Hippocampal formation (tissue), 2 donors: ENCODE measurements around the gene PSENEN.
"Not testable (repeated sequence)": the region's sequence is repeated elsewhere in the genome, so short reads cannot be mapped to it uniquely, and the experiment has no call there.

Source experiments
- DNase-seq, 2 donors: peaks; one replicate each; lab custom pipeline; 2025; lab: John Stamatoyannopoulos, UW

Gene PSENEN

DNA sequence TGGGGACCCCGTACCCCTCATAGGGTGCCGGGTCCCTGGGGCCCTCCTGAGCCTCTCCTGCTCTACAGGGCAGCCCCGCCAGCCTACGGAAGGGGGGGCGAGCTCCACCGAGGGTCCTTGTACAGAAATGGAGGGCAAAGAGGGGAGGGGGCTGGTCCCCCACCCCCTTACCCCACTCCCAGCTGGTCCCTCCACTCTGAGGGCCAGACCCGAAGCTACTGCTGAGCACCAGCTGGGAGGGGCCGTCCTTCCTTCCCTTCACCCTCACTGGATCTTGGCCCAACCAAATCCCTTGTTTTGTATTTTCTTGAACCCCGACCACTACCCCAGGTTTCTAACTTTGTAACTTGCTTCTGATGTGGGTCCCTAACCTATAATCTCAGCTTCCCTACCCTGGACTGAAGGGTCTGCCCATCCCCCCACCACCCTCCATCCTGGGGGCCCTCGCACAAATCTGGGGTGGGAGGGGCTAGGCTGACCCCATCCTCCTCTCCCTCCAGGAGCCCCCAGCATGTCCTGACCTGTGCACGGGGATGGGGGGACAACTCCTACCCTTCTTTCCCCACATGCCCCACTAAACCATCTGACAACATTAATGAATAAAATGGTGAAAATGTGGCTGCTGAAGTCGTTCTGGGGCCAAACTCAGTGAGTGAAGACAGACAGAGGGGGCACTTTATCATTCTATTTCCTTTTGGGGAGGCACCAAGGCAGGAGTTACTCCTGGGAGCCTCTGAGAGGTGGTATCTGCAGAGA lies 42.9 kb downstream of the PSENEN start:
- DNase-seq: no peak

DNA sequence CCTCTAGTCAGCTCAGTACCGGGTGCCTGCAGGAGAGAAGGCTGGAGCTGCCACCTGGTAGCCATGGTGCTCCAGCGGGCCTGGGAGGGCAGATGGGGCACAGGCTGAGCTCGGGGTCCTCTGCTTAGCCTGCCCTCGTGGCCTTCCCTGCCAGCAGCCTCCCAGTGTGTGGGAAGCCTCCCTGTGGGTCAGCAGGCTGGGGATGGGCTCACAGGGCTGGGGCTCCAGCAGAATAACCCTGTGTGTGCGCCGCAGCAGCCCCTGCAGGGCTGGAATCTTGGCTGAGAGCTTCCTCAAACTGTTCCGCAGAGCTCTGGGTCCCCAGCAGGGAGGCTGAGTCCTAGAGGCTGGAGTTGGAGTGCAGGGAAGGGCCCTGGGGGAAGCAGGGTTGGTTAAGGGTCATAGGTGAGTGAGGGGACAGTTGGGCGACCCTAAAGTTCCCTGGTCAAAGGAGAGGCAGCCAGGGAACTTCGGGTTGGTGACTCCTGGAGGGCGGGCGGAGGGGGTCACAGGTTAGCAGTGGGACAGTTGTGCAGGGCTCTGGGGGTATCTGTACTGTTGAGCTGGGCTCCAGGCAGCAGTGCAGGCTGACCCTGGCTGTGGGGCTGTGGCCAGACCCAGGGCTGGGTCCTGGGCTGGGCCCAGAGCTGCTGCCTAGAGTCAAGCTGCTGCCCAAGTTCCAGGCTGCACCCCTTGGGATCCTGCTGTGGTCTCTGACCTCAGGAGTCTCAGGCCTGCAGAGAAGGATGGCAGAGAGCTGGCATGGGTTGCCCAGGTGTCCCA lies 43.9 kb downstream of the PSENEN start:
- DNase-seq: no peak

DNA sequence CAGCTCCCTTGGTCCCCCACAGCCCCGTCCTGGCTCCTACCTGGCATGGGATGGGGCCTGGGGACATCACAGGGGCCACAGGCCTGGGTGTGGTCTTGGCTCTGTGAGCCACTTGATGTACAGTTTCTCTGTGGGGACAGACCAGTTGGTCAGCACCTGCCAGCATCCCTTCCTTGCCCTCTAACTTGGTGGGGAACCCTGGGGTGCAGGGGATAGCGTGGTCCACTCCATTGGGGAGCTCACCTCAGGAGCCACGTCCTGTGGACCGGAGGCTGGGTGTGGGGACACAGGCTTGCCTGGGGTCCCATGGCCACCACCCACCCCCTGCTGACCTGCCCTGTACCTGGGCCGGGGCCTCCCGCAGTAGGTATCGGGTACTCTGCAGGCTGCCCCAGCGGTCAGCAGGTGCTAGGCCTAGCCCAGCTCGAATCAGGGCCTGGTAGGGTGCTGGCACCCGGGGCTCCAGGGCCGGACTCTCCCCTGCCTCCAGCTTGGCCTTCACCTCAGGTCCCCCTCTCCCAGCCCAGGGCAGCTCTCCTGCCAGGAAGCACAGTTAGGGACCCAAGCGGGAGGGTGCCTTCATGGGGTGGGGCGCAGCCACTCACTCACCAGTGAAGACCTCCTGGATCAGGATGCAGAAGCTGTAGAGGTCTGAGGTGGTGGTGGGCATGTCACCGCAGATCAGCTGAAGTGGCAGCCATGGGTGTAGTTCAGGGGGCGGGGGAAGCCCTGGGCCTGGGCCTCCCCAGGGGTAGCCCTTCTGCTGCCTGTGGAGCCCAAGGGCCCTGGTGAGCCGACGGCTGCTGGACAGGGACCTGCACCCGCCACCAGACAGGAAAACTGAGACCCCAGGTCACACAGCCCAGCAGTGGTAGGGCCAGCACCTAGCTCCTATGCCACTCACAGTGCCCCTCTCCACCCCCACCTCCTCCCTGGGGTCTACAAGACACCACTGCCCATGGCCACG lies 44.8 kb downstream of the PSENEN start:
- DNase-seq: no peak

DNA sequence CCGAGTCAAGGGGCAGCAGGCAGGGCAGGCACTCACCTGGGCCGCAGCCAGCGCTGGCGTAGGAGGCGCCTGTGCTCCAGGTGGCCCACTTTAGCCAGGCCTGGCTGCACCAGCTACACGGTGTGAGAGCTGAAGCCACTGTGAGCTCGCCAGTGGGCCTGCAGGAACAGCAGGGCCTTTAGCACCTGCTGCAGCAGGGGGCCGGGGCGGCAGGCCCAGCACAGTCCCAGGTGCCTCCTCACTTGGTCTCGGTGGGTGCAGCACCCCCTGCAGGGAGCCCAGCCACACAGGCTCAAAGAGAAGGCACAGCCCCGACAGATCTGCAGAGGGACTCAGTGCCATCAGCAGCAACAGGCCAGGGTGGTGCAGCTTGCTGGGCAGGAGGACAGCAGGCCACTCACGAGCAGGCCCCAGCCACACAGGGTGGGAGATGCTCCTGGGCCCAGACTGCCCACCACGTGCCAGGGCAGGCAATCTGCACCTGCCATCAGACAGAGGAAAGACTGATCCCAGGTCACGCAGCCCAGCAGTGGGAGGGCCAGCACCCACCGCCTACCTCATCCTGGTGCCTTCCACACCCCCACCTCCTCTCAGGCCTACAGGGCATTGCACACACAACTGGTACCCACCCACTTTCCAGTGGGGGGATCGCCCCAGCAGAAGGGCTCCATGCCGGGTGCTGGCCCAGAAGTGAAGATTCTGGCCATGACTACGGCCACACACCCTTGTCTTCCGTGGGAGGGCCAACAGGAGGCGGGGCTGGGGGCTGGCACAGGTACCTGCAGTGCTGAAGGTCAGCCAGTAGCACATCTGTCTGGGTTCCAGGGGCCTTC lies 45.7 kb downstream of the PSENEN start:
- DNase-seq: no peak

DNA sequence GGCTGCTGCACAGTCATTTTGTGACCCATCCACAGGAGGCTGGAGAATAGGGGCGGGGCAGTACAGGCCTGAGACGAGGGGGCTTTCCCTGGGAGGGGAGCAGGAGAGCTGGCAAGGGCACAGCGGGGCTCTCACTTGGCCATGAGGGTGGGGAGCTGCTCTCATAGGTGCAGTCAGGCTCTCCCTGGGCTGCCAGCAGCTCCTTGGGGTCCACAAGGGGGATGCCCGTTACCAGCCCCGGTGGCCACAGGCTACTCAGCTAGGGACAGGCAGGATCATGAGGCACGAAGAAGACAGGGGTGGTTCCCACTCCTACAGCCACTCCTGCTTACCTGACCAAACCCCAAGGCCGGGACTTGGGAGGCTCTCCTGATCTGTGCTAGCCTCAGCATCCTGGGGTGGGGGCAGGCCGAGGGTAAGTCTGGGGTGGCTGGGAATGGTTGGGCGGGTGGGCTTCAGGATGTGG lies 46.4 kb downstream of the PSENEN start:
- DNase-seq: no peak

DNA sequence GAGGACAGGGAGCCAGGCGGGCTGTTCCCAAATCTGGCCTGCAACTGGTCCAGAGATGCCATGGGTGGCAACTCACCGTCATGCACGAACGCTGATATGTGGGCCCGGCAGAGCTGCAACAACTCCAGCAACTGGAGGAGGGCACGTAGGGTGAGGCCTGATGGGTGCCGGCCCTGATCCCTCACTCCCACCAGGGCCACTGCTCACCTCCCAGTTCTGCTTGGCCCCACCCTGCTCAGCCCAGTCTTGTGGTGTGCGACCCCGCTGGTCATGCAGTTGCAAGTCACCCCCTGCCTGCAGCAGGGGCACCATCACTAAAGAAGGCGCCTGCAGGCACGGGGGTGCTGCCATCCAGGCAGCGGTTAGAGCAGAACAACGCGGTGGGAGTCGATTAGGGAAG lies 46.9 kb downstream of the PSENEN start:
- no peak for DNase-seq

DNA sequence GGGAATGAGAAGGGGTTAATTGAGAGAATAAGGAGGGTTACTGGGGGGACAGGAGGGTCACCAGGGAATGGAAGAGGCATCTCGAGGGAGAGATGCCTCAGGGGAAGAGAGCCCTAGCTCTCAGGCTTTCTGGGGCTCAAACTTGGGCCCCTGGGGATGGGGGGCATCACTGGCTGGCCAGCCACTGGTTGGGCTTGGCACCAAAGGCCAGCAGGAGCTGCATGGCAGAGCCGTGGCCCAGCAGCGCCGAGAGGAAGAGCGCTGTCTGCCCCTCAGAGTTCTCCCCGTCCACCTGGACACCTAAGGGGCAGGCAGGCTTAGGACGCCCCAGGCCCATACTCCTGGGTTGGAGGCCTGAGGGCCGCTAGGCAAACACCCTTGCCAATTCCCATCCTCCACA lies 47.4 kb downstream of the PSENEN start:
- DNase-seq: no peak

DNA sequence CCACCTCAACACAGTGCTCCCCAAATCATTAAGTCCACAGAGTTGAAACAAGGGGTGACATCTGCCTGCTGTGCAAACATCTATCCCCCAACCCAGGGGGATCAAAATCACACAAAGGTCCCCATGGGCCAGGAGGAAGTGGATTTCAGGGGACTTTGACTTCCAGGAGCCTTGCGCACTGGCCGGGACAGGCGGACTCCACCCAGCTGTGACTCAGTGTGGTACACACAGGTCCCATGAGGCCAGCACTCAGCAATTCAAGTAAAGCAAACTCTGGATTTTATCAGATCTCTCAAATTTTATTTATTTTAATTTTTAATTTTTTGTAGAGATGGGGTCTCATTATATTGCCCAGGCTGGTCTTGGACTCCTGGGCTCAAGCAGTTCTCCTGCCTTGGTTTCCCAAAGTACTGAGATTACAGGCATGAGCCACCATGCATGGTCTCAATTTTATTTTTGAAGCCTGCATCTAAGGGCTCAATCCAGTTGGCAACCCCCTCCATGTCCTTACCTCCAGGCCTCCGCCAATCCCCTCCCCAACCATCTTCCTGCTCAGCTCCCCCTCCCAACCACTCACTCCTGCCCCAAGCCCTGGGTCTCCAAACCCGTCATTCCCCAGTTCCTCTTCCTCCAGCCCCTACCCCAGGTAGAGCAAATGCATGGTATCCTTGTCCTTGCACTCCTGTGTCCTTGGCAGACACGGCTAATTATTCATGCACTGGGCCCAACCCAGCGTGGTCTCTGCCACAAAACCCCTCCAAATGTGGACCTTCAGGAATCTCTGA lies 48.1 kb downstream of the PSENEN start:
- DNase-seq: no peak

DNA sequence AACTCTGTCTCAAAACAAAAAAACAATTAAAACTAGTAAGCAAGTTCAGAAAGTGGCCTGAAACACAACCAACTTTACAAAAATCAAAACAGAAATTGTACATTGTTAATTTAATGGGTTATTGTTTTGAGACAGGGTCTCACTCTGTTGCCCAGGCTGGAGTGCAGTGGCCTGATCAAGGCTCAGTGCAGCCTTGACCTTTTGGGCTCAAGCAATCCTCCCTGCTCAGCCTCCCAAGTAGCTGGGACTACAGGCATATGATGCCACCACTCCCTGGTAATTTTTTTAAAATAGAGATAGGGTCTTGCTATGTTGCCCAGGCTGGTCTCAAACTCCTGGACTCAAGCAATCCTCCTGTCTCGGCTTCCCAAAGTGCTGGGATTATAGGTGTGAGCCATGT lies 50.1 kb downstream of the PSENEN start:
- DNase-seq: not testable (repeated sequence)
